Measurements from ENCODE around the gene GPR78.

The GPR78 gene

DNA sequence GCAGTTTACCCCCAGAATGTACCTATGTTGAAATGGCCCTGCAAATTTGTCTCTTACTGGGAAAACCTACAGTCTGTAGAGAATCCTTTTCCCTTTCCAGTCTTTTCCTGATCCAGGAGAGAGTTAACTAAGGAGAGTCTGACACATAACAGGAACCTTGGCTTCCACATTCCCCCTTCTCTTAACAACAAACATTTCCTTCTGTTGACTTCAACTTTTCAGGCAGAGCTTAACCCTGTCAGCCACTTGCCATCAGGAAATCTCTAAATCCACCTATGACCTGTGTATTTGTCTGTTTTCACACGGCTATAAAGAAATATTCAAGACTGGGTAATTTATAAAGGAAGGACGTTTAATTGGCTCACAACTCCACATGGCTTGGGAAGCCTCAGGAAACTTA, 45.6 kb upstream of the GPR78 start:
- Histone ChIP-seq H3K27me3 (ENCODE audit: low read depth, low read length) (no peaks in the 10 kb centered on the region), H3K27ac (ENCODE audit: low read length) (peak overlapping the region; percentile 92), H3K9me3 (ENCODE audit: insufficient read depth, low read length) (peaks cover 19% of the 10 kb centered on the region), H3K4me1 (ENCODE audit: low read length) (peaks cover 56% of the 10 kb centered on the region), H3K79me2 (ENCODE audit: low read length) (no peaks in the 10 kb centered on the region), H3K9ac (ENCODE audit: low read length) (no peak overlapping the region), H3K4me2 (ENCODE audit: low read length) (peak overlapping the region; percentile 67; the same call in 1 of the 2 replicates), H3K4me3 (ENCODE audit: low read length) (no peak overlapping the region), H4K20me1 (ENCODE audit: insufficient read depth, low read length) (no peaks in the 10 kb centered on the region), H2AFZ (ENCODE audit: low read depth, low read length) (no peak overlapping the region), H3K36me3 (replicated peaks; ENCODE audit: low read depth, low read length) (peaks cover 8% of the 10 kb centered on the region)
- no peak for TF ChIP-seq EZH2phosphoT487 (IDR thresholded peaks at IDR 0.05; ENCODE audit: low read depth)
- TF ChIP-seq, protein P1, sequence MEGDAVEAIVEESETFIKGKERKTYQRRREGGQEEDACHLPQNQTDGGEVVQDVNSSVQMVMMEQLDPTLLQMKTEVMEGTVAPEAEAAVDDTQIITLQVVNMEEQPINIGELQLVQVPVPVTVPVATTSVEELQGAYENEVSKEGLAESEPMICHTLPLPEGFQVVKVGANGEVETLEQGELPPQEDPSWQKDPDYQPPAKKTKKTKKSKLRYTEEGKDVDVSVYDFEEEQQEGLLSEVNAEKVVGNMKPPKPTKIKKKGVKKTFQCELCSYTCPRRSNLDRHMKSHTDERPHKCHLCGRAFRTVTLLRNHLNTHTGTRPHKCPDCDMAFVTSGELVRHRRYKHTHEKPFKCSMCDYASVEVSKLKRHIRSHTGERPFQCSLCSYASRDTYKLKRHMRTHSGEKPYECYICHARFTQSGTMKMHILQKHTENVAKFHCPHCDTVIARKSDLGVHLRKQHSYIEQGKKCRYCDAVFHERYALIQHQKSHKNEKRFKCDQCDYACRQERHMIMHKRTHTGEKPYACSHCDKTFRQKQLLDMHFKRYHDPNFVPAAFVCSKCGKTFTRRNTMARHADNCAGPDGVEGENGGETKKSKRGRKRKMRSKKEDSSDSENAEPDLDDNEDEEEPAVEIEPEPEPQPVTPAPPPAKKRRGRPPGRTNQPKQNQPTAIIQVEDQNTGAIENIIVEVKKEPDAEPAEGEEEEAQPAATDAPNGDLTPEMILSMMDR (IDR thresholded peaks at IDR 0.05; ENCODE audit: low read depth, low read length): no peak

DNA sequence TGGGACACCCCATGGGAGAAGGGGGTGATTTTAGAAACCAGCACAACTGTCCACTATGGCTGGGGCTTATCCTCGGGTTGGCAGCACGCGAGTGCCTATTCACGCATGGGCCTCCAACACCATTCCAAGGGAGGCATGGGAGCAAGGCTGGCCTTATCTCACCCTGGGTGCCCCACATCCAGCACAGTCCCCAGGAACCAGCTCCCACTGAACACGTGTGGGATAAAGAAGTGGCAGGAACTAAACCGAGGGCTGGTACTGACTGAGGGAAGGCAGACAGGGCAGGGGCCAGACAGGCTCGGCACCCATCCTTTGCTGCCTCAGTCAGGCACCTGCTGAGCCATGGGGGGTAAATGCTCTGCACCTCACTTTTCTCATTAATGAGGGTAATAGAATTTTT, 43.7 kb upstream of the GPR78 start:
- H3K27me3 ChIP-seq (ENCODE audit: low read depth, low read length): no peaks in the 10 kb centered on the region
- peaks cover 71% of the 10 kb centered on the region for H3K4me1 ChIP-seq (ENCODE audit: low read length)
- no peak overlapping the region for H2AFZ ChIP-seq (ENCODE audit: low read depth, low read length)
- H3K4me3 ChIP-seq (ENCODE audit: low read length): no peak overlapping the region
- H3K9me3 ChIP-seq (ENCODE audit: insufficient read depth, low read length): peaks cover 13% of the 10 kb centered on the region; the same call in 1 of the 2 replicates
- no peaks in the 10 kb centered on the region for H4K20me1 ChIP-seq (ENCODE audit: insufficient read depth, low read length)
- no peak for TF ChIP-seq EZH2phosphoT487 (IDR thresholded peaks at IDR 0.05; ENCODE audit: low read depth)
- TF ChIP-seq, protein P1 (IDR thresholded peaks at IDR 0.05; ENCODE audit: low read depth, low read length): no peak
- H3K79me2 ChIP-seq (ENCODE audit: low read length): no peaks in the 10 kb centered on the region
- H3K27ac ChIP-seq (ENCODE audit: low read length): peak overlapping the region; percentile 63; the same call in 1 of the 2 replicates
- no peak overlapping the region for H3K9ac ChIP-seq (ENCODE audit: low read length)
- H3K4me2 ChIP-seq (ENCODE audit: low read length): peak overlapping the region; percentile 70; the same call in 1 of the 2 replicates
- peaks cover 8% of the 10 kb centered on the region for H3K36me3 ChIP-seq (replicated peaks; ENCODE audit: low read depth, low read length)

DNA sequence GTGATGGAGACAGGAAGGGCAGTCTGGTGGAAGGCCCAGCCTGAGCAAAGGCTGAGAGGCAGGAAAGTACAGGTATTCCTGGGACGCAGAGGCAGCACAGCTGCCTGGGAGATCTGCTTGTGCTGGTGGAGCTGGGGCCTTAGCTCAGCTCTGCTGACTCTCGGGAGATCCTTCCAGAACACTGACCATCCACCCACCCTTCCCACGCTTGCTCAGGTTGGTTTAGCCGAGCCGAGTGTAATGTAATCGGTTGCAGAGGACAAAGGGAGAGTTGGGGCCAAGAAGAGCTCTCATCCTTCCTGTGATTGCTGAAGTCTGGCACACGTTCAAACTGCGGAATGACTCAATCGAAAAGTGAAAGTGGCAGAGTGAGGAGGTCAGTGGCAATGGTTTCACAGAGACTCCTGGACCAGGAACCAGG, 43.1 kb upstream of the GPR78 start:
- Histone ChIP-seq H3K36me3 (replicated peaks; ENCODE audit: low read depth, low read length) (peaks cover 8% of the 10 kb centered on the region), H3K9me3 (ENCODE audit: insufficient read depth, low read length) (peaks cover 13% of the 10 kb centered on the region; the same call in 1 of the 2 replicates), H3K27ac (ENCODE audit: low read length) (peak overlapping the region; percentile 63), H2AFZ (ENCODE audit: low read depth, low read length) (no peak overlapping the region), H3K9ac (ENCODE audit: low read length) (peak overlapping the region; percentile 24; the same call in 1 of the 2 replicates), H3K4me1 (ENCODE audit: low read length) (peaks cover 71% of the 10 kb centered on the region), H4K20me1 (ENCODE audit: insufficient read depth, low read length) (no peaks in the 10 kb centered on the region), H3K4me3 (ENCODE audit: low read length) (peak overlapping the region; percentile 2; the same call in 1 of the 2 replicates), H3K79me2 (ENCODE audit: low read length) (no peaks in the 10 kb centered on the region), H3K27me3 (ENCODE audit: low read depth, low read length) (no peaks in the 10 kb centered on the region), H3K4me2 (ENCODE audit: low read length) (peak overlapping the region; percentile 70)
- no peak for TF ChIP-seq EZH2phosphoT487 (IDR thresholded peaks at IDR 0.05; ENCODE audit: low read depth)
- TF ChIP-seq, protein P1 (IDR thresholded peaks at IDR 0.05; ENCODE audit: low read depth, low read length): no peak

DNA sequence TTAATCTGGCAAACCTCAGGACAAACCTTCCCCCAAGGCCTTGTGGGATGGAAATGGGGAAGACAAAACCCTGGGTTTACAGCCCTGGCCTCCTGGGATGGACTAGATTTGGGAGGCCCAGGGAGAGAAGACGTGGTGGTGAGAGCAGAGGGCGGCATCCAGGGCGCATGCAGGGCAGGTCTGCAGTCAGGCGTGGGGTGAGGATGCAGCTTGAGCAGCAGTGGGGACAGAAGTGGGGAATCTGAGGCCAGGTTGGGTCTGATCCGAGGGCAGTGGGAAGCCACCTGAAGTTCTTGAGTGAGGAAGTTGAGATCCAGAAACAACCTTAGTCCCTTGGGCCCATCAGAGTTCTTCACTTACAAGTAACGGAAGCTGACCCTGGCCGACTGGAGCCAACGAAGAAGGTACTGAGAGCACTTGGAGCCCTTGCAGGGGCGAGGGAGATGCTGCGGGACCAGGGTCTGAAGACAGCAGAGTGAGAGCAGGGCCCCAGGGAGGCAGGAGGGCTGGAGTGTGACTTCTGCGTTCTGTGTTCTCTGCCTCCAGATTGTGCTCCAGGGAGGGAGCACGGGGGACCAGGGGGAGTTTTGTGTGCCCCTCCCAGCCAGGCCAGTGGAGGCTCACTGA, 42.0 kb upstream of the GPR78 start:
- H3K4me3 ChIP-seq (ENCODE audit: low read length): no peak overlapping the region
- H3K36me3 ChIP-seq (replicated peaks; ENCODE audit: low read depth, low read length): peaks cover 8% of the 10 kb centered on the region
- H4K20me1 ChIP-seq (ENCODE audit: insufficient read depth, low read length): no peaks in the 10 kb centered on the region
- no peaks in the 10 kb centered on the region for H3K27me3 ChIP-seq (ENCODE audit: low read depth, low read length)
- peak overlapping the region; percentile 29; the same call in 1 of the 2 replicates for H2AFZ ChIP-seq (ENCODE audit: low read depth, low read length)
- peak overlapping the region; percentile 63 for H3K27ac ChIP-seq (ENCODE audit: low read length)
- no peak overlapping the region; the same call in 1 of the 2 replicates for H3K9ac ChIP-seq (ENCODE audit: low read length)
- peak overlapping the region; percentile 11 for H3K4me2 ChIP-seq (ENCODE audit: low read length)
- H3K4me1 ChIP-seq (ENCODE audit: low read length): peaks cover 69% of the 10 kb centered on the region
- no peaks in the 10 kb centered on the region for H3K79me2 ChIP-seq (ENCODE audit: low read length)
- TF ChIP-seq EZH2phosphoT487 (IDR thresholded peaks at IDR 0.05; ENCODE audit: low read depth): no peak
- peaks cover 13% of the 10 kb centered on the region; the same call in 1 of the 2 replicates for H3K9me3 ChIP-seq (ENCODE audit: insufficient read depth, low read length)
